OCI-LY1 (cell line): ENCODE measurements around the gene LASP1NB.

Experiments
- EZH2 ChIP-seq: fragments of 200-600 bp; sonication (generic), shearing (Covaris generic); IDR thresholded peaks from 2 replicates; pipeline ENCODE4 v1.8.0; 2017; ENCODE audit warnings: borderline replicate concordance, mixed run types, mild to moderate bottlenecking, antibody characterized with exemption, low read length, moderate library complexity, mixed read lengths
- TF ChIP-seq, protein P1 (sequence below): fragments of 200-600 bp; sonication (generic), shearing (Covaris generic); IDR thresholded peaks from 2 replicates; pipeline ENCODE4 v1.5.1; 2017; ENCODE audit warnings: mild to moderate bottlenecking, antibody characterized with exemption, low read length, moderate library complexity, mixed read lengths

DNA sequence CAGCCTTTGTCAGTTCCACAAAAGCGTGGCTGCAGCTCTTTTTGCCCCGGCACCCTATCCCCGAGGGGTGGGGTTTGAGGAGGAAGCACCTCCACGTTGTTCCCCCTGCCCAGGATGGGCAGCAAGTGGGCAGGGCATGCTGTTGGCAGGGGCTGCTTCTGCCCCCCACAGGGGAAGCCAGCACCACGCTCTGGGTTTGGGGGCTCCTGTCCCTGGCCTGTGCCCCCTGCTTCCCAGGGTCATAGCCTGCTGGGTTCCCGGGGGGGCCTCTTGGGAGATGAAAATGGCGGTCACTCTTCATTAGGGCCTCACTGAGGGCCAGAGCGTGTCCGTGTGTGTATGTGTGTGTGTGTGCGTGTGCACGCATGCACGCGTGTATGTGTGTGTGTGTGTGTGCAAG, 32.8 kb upstream of the LASP1NB start:
- TF ChIP-seq, protein P1, sequence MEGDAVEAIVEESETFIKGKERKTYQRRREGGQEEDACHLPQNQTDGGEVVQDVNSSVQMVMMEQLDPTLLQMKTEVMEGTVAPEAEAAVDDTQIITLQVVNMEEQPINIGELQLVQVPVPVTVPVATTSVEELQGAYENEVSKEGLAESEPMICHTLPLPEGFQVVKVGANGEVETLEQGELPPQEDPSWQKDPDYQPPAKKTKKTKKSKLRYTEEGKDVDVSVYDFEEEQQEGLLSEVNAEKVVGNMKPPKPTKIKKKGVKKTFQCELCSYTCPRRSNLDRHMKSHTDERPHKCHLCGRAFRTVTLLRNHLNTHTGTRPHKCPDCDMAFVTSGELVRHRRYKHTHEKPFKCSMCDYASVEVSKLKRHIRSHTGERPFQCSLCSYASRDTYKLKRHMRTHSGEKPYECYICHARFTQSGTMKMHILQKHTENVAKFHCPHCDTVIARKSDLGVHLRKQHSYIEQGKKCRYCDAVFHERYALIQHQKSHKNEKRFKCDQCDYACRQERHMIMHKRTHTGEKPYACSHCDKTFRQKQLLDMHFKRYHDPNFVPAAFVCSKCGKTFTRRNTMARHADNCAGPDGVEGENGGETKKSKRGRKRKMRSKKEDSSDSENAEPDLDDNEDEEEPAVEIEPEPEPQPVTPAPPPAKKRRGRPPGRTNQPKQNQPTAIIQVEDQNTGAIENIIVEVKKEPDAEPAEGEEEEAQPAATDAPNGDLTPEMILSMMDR = no peak
- no peak for TF ChIP-seq EZH2
